ENCODE measurements around the gene NAB1. TPM values are rescaled to one million over a fixed set of nuclear protein-coding genes. Genes with fewer than 3 reads are reported as not detected.

Gene NAB1
- total RNA-seq, 1 donor from 2014 or later, result 25.4 TPM

GRCh38 chr2:190670182-190670946, 21.5 kb downstream of the NAB1 start:
- DNase-seq (ENCODE audit: low read depth), result no peak
- TF ChIP-seq, protein P1, sequence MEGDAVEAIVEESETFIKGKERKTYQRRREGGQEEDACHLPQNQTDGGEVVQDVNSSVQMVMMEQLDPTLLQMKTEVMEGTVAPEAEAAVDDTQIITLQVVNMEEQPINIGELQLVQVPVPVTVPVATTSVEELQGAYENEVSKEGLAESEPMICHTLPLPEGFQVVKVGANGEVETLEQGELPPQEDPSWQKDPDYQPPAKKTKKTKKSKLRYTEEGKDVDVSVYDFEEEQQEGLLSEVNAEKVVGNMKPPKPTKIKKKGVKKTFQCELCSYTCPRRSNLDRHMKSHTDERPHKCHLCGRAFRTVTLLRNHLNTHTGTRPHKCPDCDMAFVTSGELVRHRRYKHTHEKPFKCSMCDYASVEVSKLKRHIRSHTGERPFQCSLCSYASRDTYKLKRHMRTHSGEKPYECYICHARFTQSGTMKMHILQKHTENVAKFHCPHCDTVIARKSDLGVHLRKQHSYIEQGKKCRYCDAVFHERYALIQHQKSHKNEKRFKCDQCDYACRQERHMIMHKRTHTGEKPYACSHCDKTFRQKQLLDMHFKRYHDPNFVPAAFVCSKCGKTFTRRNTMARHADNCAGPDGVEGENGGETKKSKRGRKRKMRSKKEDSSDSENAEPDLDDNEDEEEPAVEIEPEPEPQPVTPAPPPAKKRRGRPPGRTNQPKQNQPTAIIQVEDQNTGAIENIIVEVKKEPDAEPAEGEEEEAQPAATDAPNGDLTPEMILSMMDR (IDR thresholded peaks at IDR 0.05; ENCODE audit: insufficient read depth, low read length, poor library complexity, severe bottlenecking), result no peak
- no peak overlapping the region for H3K4me3 ChIP-seq (ENCODE audit: low read depth, low read length)
- H3K27me3 ChIP-seq (ENCODE audit: control insufficient read depth, insufficient read depth, low read length), result no peaks in the 10 kb centered on the region
- H3K36me3 ChIP-seq (ENCODE audit: control insufficient read depth, insufficient read depth, low read length), result no peaks in the 10 kb centered on the region

- Histone ChIP-seq H3K27me3 (ENCODE audit: control insufficient read depth, insufficient read depth, low read length) (no peaks in the 10 kb centered on the region), H3K36me3 (ENCODE audit: control insufficient read depth, insufficient read depth, low read length) (no peaks in the 10 kb centered on the region), H3K4me3 (ENCODE audit: low read depth, low read length) (no peak overlapping the region)
- DNase-seq (ENCODE audit: low read depth), result no peak
- TF ChIP-seq, protein P1 (IDR thresholded peaks at IDR 0.05; ENCODE audit: insufficient read depth, low read length, poor library complexity, severe bottlenecking), result no peak
Observed at GRCh38 chr2:190674966-190675650, 26.2 kb downstream of the NAB1 start.

DNA sequence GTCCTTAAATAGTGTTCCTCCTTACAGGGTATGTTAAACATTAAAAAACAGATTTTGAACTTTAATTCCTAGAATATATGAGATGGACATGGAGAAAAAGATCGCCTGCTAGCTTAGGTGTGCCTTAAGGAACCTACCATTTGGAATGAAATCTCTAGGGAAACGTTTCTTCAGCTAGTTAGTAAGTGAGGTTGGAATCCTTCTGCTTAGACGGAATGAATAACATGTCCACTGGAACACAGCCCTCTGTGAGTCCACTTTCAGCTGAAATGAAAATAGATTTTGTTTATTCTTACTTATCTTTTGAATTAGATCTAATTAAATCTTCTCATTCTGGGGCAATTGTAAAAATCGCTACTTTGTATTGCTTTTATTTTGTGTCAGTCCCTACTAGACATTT, 28.4 kb downstream of the NAB1 start:
- no peak overlapping the region for H3K4me3 ChIP-seq (ENCODE audit: low read depth, low read length)

DNA sequence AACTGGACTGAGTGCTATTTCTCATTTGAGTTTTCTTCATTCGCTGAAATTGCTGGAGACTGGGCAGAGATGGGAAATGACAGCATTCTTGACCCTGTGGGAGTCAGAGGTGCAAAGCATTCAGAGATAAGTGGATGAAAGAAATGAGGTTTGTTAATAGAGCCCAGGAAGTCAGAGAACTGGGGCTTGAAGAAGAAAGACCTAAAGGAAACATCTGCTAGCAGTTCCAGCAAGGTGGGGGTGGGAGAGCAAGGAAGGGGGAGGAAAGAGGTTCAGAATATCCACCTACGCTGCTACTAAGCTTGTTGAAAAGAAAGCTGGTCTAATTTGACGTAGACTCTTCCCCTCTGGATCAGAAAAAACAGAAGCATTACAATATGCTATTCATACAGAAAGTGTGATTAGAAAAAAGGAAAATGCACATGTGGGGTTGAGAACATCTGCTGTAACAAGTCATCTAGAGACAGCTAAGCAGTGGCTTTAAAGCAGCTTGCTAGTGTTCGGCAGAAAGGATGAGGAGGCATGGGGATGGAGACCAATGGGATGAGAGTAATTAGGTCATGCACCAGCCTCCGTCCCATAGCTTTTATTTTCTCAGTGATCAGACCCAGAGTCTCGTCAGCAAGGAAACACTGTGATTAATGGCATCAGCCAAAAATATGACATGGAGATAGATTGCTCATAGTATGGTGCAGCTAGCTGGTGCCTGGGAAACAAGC, 29.7 kb downstream of the NAB1 start:
- TF ChIP-seq, protein P1 (IDR thresholded peaks at IDR 0.05; ENCODE audit: insufficient read depth, low read length, poor library complexity, severe bottlenecking), result no peak
- DNase-seq (ENCODE audit: low read depth), result no peak
- no peaks in the 10 kb centered on the region for H3K27me3 ChIP-seq (ENCODE audit: control insufficient read depth, insufficient read depth, low read length)
- H3K4me3 ChIP-seq (ENCODE audit: low read depth, low read length), result no peak overlapping the region
- no peaks in the 10 kb centered on the region for H3K36me3 ChIP-seq (ENCODE audit: control insufficient read depth, insufficient read depth, low read length)

More for the DNA sequence above, 28.4 kb downstream of the NAB1 start:
- no peaks in the 10 kb centered on the region for H3K27me3 ChIP-seq (ENCODE audit: control insufficient read depth, insufficient read depth, low read length)
- H3K36me3 ChIP-seq (ENCODE audit: control insufficient read depth, insufficient read depth, low read length), result no peaks in the 10 kb centered on the region
- no peak for DNase-seq (ENCODE audit: low read depth)
- TF ChIP-seq, protein P1 (IDR thresholded peaks at IDR 0.05; ENCODE audit: insufficient read depth, low read length, poor library complexity, severe bottlenecking), result no peak

GRCh38 chr2:190679391-190679790, 30.5 kb downstream of the NAB1 start:
- no peak overlapping the region for H3K4me3 ChIP-seq (ENCODE audit: low read depth, low read length)
- no peak for DNase-seq (ENCODE audit: low read depth)
- TF ChIP-seq, protein P1 (IDR thresholded peaks at IDR 0.05; ENCODE audit: insufficient read depth, low read length, poor library complexity, severe bottlenecking), result no peak
- H3K36me3 ChIP-seq (ENCODE audit: control insufficient read depth, insufficient read depth, low read length), result no peaks in the 10 kb centered on the region
- H3K27me3 ChIP-seq (ENCODE audit: control insufficient read depth, insufficient read depth, low read length), result no peaks in the 10 kb centered on the region

Measured in kidney epithelial cell (primary cell).